Measurements from ENCODE around the gene SEL1L. TPM values are rescaled to one million over a fixed set of nuclear protein-coding genes. Genes with fewer than 3 reads are reported as not detected.

The SEL1L gene
- total RNA-seq, 2 experiments from 2014 or later = 46.4 to 55.4 TPM

- ATAC-seq = no peak
Measured at GRCh38 chr14:81427348-81428058, 106.2 kb downstream of the SEL1L start.

DNA sequence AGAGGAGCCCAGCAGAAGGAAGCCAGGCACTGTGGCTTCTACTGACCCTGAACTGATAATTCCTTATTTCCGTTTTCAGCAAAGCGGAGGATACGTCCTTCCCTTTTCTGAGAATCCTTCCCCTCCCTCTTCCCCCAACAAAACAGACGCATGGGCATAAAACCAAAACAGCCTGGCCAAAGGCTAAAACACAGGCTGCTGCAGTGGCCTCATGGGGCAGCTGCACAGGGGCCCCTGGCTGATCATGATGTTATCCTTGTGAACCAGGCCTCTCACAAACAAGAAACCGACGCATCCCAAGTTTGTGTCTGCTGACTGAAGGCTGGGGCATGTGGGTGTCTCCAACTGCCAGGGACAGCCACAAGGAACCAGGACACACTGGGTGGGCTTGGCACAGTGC lies 110.1 kb downstream of the SEL1L start:
- peaks cover 11% of the 10 kb centered on the region for H3K27me3 Mint-ChIP-seq
- no peaks in the 10 kb centered on the region for H3K36me3 Mint-ChIP-seq (ENCODE audit: low read depth)
- no peaks in the 10 kb centered on the region for H3K9me3 Mint-ChIP-seq
- intact Hi-C loops (cut with micrococcal nuclease) = no loop called here
- POLR2A ChIA-PET = interaction anchor here (0.9 kb wide), 1 partner anchor 54 kb away, joined by 5 read pairs; no protein-coding TSS in a partner anchor
- ATAC-seq (no peak), DNase-seq (no peak)
- CTCF ChIA-PET = no interaction called here
- H3K4me3 Mint-ChIP-seq = no peak overlapping the region
- TF ChIP-seq, protein P1, sequence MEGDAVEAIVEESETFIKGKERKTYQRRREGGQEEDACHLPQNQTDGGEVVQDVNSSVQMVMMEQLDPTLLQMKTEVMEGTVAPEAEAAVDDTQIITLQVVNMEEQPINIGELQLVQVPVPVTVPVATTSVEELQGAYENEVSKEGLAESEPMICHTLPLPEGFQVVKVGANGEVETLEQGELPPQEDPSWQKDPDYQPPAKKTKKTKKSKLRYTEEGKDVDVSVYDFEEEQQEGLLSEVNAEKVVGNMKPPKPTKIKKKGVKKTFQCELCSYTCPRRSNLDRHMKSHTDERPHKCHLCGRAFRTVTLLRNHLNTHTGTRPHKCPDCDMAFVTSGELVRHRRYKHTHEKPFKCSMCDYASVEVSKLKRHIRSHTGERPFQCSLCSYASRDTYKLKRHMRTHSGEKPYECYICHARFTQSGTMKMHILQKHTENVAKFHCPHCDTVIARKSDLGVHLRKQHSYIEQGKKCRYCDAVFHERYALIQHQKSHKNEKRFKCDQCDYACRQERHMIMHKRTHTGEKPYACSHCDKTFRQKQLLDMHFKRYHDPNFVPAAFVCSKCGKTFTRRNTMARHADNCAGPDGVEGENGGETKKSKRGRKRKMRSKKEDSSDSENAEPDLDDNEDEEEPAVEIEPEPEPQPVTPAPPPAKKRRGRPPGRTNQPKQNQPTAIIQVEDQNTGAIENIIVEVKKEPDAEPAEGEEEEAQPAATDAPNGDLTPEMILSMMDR (IDR thresholded peaks at IDR 0.05) = no peak
- no peaks in the 10 kb centered on the region for H3K4me1 Mint-ChIP-seq (ENCODE audit: low read depth)
- H3K27ac Mint-ChIP-seq = no peak overlapping the region

More at GRCh38 chr14:81427348-81428058, 106.2 kb downstream of the SEL1L start:
- H3K27me3 Mint-ChIP-seq = peaks cover 23% of the 10 kb centered on the region
- DNase-seq = no peak
- TF ChIP-seq, protein P1 (IDR thresholded peaks at IDR 0.05) = no peak
- H3K36me3 Mint-ChIP-seq (ENCODE audit: low read depth) = no peaks in the 10 kb centered on the region
- H3K4me1 Mint-ChIP-seq (ENCODE audit: low read depth) = no peaks in the 10 kb centered on the region
- POLR2A ChIA-PET = interaction anchor here (0.6 to 0.7 kb wide), 2 partner anchors 26 to 29 kb away, joined by 3 to 4 read pairs; no protein-coding TSS in a partner anchor
- H3K9me3 Mint-ChIP-seq = no peaks in the 10 kb centered on the region
- H3K27ac Mint-ChIP-seq = no peak overlapping the region
- intact Hi-C loops (cut with micrococcal nuclease) = no loop called here
- H3K4me3 Mint-ChIP-seq = no peak overlapping the region
- CTCF ChIA-PET = interaction anchor here (1.6 kb wide), 1 partner anchor 161 kb away, joined by 5 read pairs; no protein-coding TSS in a partner anchor

Other genes with a start within 250 kb of the SEL1L start
- gene STON2, start 133.5 kb downstream of the SEL1L start, total RNA-seq = under 1 TPM in 1 of 2 experiments, not detected in 1; 0.58 TPM

All from activated CD8-positive, alpha-beta T cell treated with anti-CD3 and anti-CD28 coated beads for 36 hours (primary cell).